HL-60 (cell line): Measurements from ENCODE around the gene KLKB1.

Experiments
- DNase-seq, 2 experiments: peaks; one replicate each; pipeline ENCODE4 v3.0.0-alpha.2; 2010 to 2020; ENCODE audit warnings: low read depth in 1 of 2, low spot score in 1 of 2
- H3K27ac ChIP-seq: fragments of 250-450 bp; sonication (Bioruptor Pico); replicated peaks from 2 replicates; pipeline ENCODE4 v1.5.1; 2020; ENCODE audit warnings: mild to moderate bottlenecking, moderate library complexity
- H3K27me3 ChIP-seq: fragments of 250-450 bp; sonication (Bioruptor Pico); 2 replicates; pipeline ENCODE4 v1.5.1; 2021; ENCODE audit warnings: mild to moderate bottlenecking, moderate library complexity; ENCODE audit not compliant: insufficient read depth, poor library complexity, severe bottlenecking
- H3K4me3 ChIP-seq: replicated peaks from 2 replicates; pipeline ENCODE4 v1.5.1; 2011; ENCODE audit warnings: mild to moderate bottlenecking, control low read depth, low read length; ENCODE audit not compliant: insufficient read depth
- GABPA ChIP-seq: IDR thresholded peaks from 2 replicates; pipeline ENCODE4 v1.6.1; 2012; ENCODE audit warnings: low read depth
- POLR2AphosphoS5 ChIP-seq: IDR thresholded peaks from 2 replicates; pipeline ENCODE4 v1.6.1; 2012; ENCODE audit warnings: low read depth
- REST ChIP-seq: IDR thresholded peaks from 2 replicates; pipeline ENCODE4 v1.6.1; 2012; ENCODE audit warnings: low read depth; ENCODE audit not compliant: insufficient replicate concordance
- SPI1 ChIP-seq: IDR thresholded peaks from 2 replicates; pipeline ENCODE4 v1.6.1; 2012; ENCODE audit warnings: low read depth, mild to moderate bottlenecking, borderline replicate concordance
- TF ChIP-seq, protein P1 (sequence below): IDR thresholded peaks from one replicate; pipeline ENCODE4 v1.5.1; 2011; ENCODE audit warnings: low read length, control low read depth, inconsistent platforms; ENCODE audit not compliant: insufficient read depth

Gene KLKB1

DNA sequence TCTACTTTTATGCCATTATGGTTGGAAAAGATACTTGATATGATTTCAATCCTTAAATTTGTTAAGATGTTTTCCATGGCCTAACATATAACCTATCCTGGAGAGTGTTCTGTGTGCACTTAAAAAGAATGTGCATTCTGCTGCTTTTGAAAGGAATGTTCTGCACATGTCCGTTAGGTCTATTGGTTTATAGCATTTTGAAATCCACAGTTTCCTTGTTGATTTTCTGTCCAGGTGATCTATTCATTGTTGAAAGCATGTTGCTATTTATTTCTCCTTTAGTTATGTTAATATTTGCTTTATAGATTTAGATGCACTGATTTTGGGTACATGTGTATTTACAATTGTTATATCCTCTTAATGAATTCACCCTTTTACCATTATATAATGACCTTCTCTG lies 5.7 kb upstream of the KLKB1 start:
- TF ChIP-seq REST: no peak
- no peak for TF ChIP-seq GABPA
- no peak for TF ChIP-seq POLR2AphosphoS5
- TF ChIP-seq, protein P1, sequence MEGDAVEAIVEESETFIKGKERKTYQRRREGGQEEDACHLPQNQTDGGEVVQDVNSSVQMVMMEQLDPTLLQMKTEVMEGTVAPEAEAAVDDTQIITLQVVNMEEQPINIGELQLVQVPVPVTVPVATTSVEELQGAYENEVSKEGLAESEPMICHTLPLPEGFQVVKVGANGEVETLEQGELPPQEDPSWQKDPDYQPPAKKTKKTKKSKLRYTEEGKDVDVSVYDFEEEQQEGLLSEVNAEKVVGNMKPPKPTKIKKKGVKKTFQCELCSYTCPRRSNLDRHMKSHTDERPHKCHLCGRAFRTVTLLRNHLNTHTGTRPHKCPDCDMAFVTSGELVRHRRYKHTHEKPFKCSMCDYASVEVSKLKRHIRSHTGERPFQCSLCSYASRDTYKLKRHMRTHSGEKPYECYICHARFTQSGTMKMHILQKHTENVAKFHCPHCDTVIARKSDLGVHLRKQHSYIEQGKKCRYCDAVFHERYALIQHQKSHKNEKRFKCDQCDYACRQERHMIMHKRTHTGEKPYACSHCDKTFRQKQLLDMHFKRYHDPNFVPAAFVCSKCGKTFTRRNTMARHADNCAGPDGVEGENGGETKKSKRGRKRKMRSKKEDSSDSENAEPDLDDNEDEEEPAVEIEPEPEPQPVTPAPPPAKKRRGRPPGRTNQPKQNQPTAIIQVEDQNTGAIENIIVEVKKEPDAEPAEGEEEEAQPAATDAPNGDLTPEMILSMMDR: no peak
- no peak for TF ChIP-seq SPI1
- peaks cover 4% of the 10 kb centered on the region for H3K27me3 ChIP-seq
- H3K27ac ChIP-seq: no peak overlapping the region
- H3K4me3 ChIP-seq: no peak overlapping the region
- DNase-seq: no peak

- H3K27ac ChIP-seq: no peak overlapping the region
- no peak for DNase-seq
- H3K4me3 ChIP-seq: no peak overlapping the region
- TF ChIP-seq SPI1: no peak
- no peak for TF ChIP-seq REST
- no peak for TF ChIP-seq POLR2AphosphoS5
- TF ChIP-seq GABPA: no peak
- peaks cover 4% of the 10 kb centered on the region for H3K27me3 ChIP-seq
Observed at GRCh38 chr4:186225848-186226247, 1.5 kb upstream of the KLKB1 start.

- no peak for DNase-seq
- TF ChIP-seq REST (no peak), SPI1 (no peak), GABPA (no peak), POLR2AphosphoS5 (no peak)
- TF ChIP-seq, protein P1: no peak
- no peaks in the 10 kb centered on the region for H3K27me3 ChIP-seq
- no peak overlapping the region for H3K27ac ChIP-seq
- no peak overlapping the region for H3K4me3 ChIP-seq
Observed at GRCh38 chr4:186226521-186227189, 652 bp upstream of the KLKB1 start.
